ENCODE measurements around the gene EHMT1. TPM values are rescaled to one million over a fixed set of nuclear protein-coding genes. Genes with fewer than 3 reads are reported as not detected.

The EHMT1 gene
- polyA plus RNA-seq, 2 of the 4 experiments (the other 2 are of a cell fraction) = 41.3 to 48.0 TPM

- no peak for TF ChIP-seq PBX3 (IDR thresholded peaks at IDR 0.05)
- no peak for TF ChIP-seq ZSCAN20 (CRISPR knock-in tag; IDR thresholded peaks at IDR 0.05)
- no peak for TF ChIP-seq CTCF (IDR thresholded peaks at IDR 0.05)
- no peak for TF ChIP-seq FOXS1 (CRISPR knock-in tag; IDR thresholded peaks at IDR 0.05)
- no peak for TF ChIP-seq POLR2AphosphoS2 (conservative IDR thresholded peaks at IDR 0.05; ENCODE audit: low read length)
- TF ChIP-seq RCOR1 (IDR thresholded peaks at IDR 0.05; ENCODE audit: low read depth, low read length) = no peak
- no peak for TF ChIP-seq CHD2 (IDR thresholded peaks at IDR 0.05; ENCODE audit: low read length, partially characterized antibody)
- TF ChIP-seq MAX (IDR thresholded peaks at IDR 0.05) = no peak
- no peak for TF ChIP-seq NFE2L2 (conservative IDR thresholded peaks at IDR 0.05; ENCODE audit: low read length)
- no peak for TF ChIP-seq CBX8 (IDR thresholded peaks at IDR 0.05)
Measured at GRCh38 chr9:137761793-137762192, 143.0 kb downstream of the EHMT1 start (continued).

DNA sequence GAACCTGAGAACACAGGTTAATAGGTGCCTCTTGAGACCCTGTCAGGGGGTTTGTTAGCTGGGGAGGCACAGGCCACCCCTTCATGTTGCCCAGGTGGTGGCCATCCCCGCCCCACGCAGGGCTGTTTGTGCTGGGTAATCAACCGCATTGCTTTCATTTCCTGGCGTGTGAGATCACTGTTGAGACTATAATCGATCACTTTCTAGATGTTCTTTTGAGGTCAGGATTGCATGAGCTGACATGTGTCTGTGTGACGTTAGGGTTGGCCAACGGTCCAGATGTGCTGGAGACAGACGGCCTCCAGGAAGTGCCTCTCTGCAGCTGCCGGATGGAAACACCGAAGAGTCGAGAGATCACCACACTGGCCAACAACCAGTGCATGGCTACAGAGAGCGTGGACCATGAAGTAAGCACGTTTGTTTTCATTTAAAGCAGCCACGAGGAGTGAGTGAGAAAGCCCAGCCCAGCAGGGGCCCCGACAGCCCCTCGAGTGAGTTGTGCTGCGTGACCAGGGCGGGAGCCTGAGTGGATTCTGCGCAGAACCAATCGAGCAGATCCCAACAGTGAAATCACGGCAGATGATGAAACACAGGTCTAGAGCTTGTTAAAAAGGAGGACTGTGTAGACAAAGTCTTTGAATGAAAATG, 143.7 kb downstream of the EHMT1 start:
- H3K27ac ChIP-seq = no peak overlapping the region
- ChIA-PET CTCF (no interaction called here), POLR2A (no interaction called here)
- TF ChIP-seq GATA3 (IDR thresholded peaks at IDR 0.05; ENCODE audit: borderline replicate concordance) = no peak
- TF ChIP-seq CTCF (IDR thresholded peaks at IDR 0.05) = no peak
- no peak for TF ChIP-seq JUN (IDR thresholded peaks at IDR 0.05)
- no peak for TF ChIP-seq PBX3 (IDR thresholded peaks at IDR 0.05)
- no peak for TF ChIP-seq FOXS1 (CRISPR knock-in tag; IDR thresholded peaks at IDR 0.05)
- no peak for TF ChIP-seq MYC (IDR thresholded peaks at IDR 0.05; ENCODE audit: borderline replicate concordance, low read length)
- no peak for TF ChIP-seq HEYL (CRISPR knock-in tag; IDR thresholded peaks at IDR 0.05)
- TF ChIP-seq ATOH8 (CRISPR knock-in tag; IDR thresholded peaks at IDR 0.05; ENCODE audit: low read depth) = no peak
- no peak for TF ChIP-seq ZNF302 (CRISPR knock-in tag; IDR thresholded peaks at IDR 0.05)
- TF ChIP-seq RARB (CRISPR knock-in tag; IDR thresholded peaks at IDR 0.05) = no peak
- TF ChIP-seq CHD4 (IDR thresholded peaks at IDR 0.05; ENCODE audit: borderline replicate concordance) = no peak
- TF ChIP-seq CBX2 (IDR thresholded peaks at IDR 0.05; ENCODE audit: borderline replicate concordance, low read depth) = no peak
- no peak for ATAC-seq
- no peaks in the 10 kb centered on the region for H3K4me1 ChIP-seq
- no peak overlapping the region for H3K4me3 ChIP-seq
- DNase-seq (ENCODE audit: low read depth in 1 of 2, low spot score in 1 of 2) = no peak
- no peak for FAIRE-seq
- WGBS (ENCODE audit: missing lambda C conversion rate) = 97% methylated on average over 20 of the region's 21 CpGs
- H3K4me2 ChIP-seq = no peak overlapping the region
- H3K9me3 ChIP-seq = no peaks in the 10 kb centered on the region

Data from A549 (cell line).